ENCODE data around the gene TM4SF4.

DNA sequence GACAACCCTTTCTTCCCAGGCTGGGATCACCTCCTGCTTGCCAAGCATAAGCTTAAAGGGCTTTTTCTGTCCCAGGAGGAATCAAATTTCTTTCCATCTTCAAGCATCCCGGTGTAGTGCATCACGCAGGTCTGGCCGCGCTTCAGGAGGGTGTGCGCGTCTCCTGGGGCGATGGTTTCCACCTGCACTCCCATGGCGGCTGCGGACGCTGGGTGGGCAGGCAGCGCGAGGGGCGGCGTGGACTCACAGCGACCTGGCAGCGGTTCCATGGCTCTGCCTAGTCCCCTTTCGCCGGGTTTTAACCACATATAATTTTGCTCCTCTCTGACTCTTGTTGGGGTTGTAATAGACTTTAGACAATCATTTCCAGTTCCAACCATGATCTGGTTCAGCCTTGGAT, 10.6 kb upstream of the TM4SF4 start:
- TF ChIP-seq CTCF (IDR thresholded peaks at IDR 0.05; ENCODE audit: low read depth, low read length), result no peak
- TF ChIP-seq EZH2phosphoT487 (IDR thresholded peaks at IDR 0.05; ENCODE audit: low read depth), result no peak
